Measurements from ENCODE around the gene TKT.
"Not testable (repeated sequence)": the region's sequence is repeated elsewhere in the genome, so short reads cannot be mapped to it uniquely, and the experiment has no call there.

The TKT gene

GRCh38 chr3:53259427-53260259 is 3.8 kb upstream of the TKT start:
- no peak for DNase-seq

GRCh38 chr3:53258600-53259426 is 3.0 kb upstream of the TKT start:
- DNase-seq: no peak

GRCh38 chr3:53257465-53257864 is 1.6 kb upstream of the TKT start:
- no peak for DNase-seq

GRCh38 chr3:53256704-53257055 is 858 bp upstream of the TKT start:
- DNase-seq: no peak

GRCh38 chr3:53255423-53255774 is 423 bp downstream of the TKT start:
- no peak for DNase-seq

- DNase-seq: peak; percentile 36
These were observed 1.1 kb downstream of the TKT start for GRCh38 chr3:53254509-53255422.

- DNase-seq: no peak
These were observed 1.9 kb downstream of the TKT start for GRCh38 chr3:53253707-53254508.

- DNase-seq: not testable (repeated sequence)
These were observed 2.9 kb downstream of the TKT start for GRCh38 chr3:53252947-53253322.

GRCh38 chr3:53252096-53252946 is 3.5 kb downstream of the TKT start:
- no peak for DNase-seq

- no peak for DNase-seq
These were observed 4.8 kb downstream of the TKT start for GRCh38 chr3:53250881-53251605.

- no peak for DNase-seq
These were observed 5.4 kb downstream of the TKT start for GRCh38 chr3:53250453-53250852.

- DNase-seq: no peak
These were observed 7.7 kb downstream of the TKT start for GRCh38 chr3:53248161-53248560.

GRCh38 chr3:53247619-53248018 is 8.2 kb downstream of the TKT start:
- DNase-seq: no peak

GRCh38 chr3:53244271-53244670 is 11.6 kb downstream of the TKT start:
- DNase-seq: no peak

- DNase-seq: no peak
These were observed 12.0 kb downstream of the TKT start for GRCh38 chr3:53243785-53244184.

- no peak for DNase-seq
These were observed 12.7 kb downstream of the TKT start for GRCh38 chr3:53243165-53243564.

GRCh38 chr3:53242642-53243041 is 13.2 kb downstream of the TKT start:
- no peak for DNase-seq

- no peak for DNase-seq
These were observed 13.7 kb downstream of the TKT start for GRCh38 chr3:53242155-53242554.

GRCh38 chr3:53240989-53241972 is 14.5 kb downstream of the TKT start:
- no peak for DNase-seq
